GM15510 (cell line): Measurements from ENCODE around the gene C2CD3.

Experiments used
- POLR2A ChIP-seq: IDR thresholded peaks from 3 replicates; pipeline ENCODE4 v1.6.1; 2011; ENCODE audit warnings: borderline replicate concordance; ENCODE audit not compliant: insufficient read length; ENCODE audit errors: extremely low read depth

Gene C2CD3

DNA sequence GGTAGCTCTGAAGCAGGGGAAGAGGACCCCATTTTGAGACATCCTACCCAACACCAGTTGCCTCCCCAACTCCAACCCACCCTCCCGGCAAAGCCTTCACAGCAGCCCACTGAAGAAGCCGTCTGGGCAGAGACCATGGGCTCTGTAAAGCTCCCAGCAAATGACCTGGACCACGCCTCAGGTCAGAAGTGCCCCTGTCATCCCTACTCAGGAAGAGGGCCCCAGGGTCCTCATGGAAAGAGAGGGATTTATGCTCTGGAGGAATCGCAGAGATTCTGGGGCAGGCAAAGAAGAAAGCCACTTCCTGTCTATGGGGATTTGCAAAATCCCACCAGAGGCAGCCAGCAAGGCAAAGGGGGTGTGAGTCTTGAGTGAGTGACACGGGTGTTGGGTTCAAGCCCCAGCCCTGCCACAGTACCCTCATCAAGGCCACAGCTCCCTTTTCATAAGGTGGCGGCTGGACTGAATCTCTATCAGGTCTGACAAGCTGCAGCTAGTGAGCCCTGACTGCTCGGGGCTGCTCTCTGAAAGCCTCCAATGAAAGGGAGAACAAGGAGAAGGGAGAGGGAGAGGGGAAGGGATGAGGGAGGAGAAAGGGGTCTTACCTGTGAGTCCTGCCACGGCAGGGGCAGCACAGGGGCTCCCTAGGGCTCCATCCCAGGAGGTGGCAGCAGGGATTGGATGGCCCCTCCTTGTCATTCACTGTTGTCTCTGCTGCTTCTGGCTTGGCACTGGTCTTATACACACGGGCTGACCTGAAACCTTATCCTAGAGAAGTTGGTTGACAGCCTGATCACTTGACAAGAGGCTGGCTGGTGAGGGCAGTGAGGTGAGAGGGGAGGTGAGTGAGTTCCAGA lies 162.2 kb downstream of the C2CD3 start, which contains the start of gene UCP3:
TSS of gene UCP3 (minus strand) at position 713 of the 857 bp plus-strand sequence. CDS start 2,043 bp downstream, outside the sequence.
- TF ChIP-seq POLR2A, result no peak

DNA sequence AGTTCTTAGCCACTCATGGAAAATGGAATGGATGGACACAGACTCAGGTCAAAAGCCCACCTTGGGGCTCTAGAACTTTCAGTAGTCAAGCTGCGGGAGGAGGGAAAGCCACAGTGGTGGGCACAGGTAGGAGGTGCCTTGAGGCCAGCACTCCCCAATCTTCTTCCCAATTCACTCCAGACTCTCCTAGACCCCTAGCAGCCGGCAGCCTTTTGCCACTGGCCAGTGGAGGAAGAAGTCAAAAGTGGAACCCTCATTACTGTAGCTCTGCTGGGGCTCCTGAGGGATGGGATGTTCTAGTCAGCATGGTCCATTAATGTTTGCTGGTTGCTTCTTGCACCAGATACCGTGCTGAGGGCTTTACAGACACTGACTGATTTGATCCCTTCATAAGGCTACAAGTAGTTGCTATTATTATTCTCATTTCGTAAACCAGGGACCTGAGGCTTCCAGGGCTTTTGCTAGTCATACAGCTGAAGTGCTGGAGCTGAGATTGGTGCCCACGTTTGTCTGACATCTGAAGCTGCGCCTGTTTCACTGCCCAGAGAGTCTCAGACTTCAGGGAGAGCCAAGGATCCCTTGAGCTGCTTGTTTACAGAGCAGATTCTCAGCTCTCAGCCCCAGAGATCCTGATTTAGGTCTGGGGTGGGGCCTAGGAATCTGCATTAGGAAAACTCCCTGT lies 163.0 kb downstream of the C2CD3 start:
- TF ChIP-seq POLR2A, result no peak

DNA sequence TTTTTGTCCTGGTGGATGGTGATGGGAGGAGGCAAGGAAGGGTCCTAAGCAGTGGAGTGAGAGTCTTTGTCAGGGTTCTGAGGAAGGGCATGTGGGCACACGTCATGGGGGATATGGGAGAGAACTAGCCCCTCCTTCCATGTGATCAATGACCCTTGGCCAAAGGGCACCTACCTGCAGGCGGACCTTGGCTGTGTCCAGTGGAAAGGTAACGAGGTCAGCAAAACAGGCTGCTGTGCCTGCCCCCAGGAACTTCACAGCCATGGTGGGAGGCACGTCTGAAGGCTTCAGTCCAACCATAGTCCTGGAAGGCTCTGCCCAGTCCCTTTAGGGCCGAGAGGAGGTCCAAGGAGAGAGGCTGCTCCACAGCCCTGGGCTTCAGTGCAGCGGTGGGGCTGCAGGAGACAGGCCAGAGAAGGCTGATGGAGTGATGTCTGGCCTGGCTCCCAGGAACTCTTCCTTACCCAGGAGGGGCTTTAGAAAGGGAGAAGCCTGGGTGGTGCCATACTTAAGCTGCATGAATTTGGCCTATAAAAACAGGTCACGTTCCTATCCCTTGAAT lies 164.0 kb downstream of the C2CD3 start:
- TF ChIP-seq POLR2A, result no peak

DNA sequence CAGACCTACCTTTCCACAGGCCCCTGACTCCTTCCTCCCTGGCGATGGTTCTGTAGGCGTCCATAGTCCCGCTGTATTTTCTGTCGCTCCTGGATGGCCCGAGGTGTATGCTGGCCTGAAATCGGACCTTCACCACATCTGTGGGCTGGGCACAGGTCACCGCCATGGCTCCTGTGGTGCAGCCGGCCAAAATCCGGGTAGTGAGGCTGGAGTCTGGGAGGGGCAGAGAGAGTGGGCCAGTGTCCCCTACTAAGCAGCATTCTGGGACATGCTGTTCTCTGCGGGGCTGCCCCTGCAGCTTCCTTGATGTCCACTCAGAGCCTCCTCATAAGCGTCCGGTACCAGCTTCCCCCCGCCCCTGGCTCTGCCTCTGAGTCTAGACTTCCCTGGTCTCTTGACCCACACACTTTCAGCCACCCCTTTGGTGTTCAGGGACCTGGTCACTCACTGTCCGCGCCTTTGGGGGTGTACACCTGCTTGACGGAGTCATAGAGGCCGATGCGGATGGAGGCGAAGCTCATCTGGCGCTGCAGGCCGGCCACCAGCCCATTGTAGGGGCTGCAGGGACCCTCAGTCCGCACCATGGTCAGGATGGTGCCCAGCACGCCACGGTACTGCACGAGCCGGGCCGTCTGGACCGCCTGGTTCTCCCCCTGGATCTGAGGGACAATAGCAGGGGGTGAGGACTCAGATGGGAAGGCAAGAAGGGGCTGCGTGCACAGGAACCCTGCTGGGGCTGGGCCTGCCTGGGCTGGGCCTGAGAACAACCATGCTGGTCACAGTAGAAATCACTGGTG lies 164.9 kb downstream of the C2CD3 start:
- TF ChIP-seq POLR2A, result no peak

DNA sequence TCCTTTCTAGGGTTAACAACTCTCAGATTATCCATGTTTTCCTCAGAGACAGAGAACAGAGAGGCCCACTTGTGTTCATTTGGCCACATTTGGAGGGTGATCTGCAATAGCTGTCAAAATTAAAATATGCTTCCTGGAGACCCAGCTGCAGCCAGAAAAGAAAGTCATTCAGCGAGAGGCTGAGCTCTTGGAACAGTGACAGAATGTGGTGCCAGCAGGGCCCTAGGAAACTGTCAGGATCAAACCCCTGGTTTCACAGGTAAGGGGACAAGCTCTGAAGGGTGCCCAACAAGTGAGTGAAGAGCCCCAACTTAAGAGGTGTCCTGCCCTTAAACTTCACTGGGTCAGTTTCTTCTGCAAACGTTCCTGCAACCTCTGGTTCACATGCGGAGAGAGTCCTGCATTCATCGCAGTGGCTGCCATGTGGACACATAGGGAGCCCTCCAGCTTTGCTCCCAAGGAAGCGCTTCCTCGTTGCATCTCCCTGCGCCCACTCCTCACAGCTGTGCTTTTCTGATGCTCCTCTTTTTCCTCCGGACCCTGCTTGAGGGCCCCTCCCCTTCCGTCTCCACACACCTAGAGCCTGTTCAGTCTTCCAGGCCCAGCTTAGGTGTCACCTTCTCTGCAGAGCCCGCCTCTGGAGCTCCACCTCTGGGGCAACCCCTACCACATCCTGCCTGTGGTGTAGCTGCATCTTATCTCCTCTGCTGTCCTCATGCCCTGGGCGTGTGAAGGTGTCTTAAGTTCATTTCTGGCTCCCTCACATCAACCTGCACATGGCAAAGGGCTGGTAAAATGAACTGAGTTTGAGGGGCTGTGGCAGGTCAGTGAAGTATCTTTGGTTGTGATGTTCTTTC lies 165.8 kb downstream of the C2CD3 start:
- TF ChIP-seq POLR2A, result no peak

DNA sequence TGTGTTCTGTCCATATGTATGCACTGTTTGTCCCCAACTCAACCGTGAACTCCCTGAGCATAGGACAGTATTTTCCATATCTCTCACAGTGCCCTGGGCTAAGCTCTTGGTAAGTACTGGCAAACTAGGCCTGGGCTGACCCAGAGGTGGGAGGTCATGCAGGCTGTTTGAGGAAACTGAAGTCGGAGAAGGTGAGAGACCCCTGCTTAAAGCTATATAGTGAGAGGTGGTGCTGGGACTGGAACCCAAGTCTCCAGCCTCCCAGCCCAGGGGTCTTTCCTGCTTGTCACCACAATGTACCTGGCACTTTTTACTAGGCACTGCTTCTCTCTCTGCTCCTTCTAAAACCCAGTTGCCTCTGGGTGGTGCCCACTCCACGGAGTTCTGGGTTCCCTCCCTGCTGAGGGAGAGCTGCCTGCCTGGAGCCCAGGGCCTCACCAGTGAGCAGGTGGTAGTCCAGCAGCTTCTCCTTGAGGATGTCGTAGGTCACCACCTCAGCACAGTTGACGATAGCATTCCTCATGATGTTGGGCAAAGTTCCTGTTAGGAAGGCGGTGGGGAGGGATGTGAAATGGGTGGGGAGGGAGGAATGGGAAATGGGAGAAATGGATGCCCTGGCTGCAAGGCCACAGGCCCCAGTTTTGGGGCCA lies 166.6 kb downstream of the C2CD3 start:
- no peak for TF ChIP-seq POLR2A

DNA sequence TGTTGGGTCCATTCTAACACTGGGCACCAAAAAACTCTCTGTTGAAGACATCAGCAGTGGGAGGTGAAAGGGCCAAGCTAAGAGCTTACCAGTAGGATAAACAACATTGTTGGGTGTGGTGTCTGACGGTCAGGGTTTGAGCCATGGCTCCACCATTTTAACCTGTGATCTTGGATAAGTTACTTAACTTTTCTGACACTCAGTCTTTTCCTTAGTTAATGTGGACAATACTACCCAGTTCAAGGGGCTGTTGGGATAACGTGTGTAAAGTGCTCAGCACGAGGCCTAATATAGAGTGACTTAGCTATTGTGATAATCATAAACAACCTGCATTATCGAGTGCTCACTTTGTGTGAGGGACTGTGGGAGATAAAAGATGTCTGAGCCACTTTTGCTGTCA lies 168.0 kb downstream of the C2CD3 start:
- no peak for TF ChIP-seq POLR2A

DNA sequence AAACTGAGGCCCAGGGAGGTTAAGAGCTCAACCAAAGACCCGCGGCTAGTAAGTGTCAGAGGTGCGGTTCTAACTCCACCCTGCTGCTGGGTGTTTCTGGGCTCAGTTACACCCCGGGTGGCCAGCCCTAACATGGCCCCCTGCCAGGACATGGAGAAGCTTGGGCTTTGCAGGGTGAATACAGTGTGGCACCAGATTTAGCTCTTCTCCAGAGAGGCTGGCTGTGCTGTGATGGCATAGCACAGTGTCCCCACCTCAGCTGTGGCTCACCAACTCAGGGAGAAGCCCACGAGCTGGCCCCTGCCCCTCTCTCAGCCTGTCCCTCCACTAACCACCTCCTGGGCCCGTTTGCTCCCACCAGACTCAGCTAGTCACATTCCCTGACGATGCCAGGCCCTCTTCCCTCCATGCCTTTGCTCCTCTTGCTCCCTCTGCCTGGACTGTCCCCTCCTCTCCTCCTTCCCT lies 168.9 kb downstream of the C2CD3 start:
- no peak for TF ChIP-seq POLR2A

DNA sequence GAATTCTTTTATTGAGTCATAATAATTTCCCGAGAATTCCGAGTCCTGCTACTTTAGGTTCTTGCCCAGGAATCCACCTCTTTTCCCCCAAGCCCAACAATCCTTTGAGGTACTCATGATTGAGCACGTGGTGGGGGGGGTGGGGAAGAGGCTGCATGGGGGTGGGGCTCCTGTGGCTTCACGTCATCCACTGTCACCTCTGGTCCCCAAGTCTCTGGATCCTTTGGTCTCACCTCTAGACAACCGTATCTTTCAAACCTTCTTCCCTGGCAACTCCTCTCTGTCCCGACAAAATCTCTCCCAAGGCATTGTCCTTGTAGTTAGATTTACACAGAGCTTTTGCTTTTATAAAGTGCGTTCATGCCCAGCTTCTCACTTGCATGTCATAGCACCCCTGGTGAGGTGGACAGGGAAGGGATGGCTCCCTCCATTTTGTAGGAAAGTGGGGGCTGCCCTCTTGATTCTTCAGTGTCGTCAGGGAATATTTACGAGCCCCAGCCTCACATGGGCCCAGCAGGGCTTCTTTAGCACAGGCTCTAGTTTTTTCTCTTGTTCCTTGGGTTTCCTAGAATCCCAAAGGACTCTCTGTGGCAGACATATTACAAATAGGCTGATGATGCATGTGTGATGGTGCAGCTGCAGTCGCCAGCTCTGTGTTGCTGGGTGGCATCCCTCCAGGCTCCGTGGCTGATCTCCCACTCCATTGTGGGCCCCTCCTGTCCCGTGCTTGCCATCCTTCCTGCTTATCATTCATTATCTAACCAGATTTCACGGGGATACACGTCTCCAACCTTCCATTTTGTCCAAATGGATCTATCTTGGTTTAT lies 170.3 kb downstream of the C2CD3 start:
- no peak for TF ChIP-seq POLR2A

DNA sequence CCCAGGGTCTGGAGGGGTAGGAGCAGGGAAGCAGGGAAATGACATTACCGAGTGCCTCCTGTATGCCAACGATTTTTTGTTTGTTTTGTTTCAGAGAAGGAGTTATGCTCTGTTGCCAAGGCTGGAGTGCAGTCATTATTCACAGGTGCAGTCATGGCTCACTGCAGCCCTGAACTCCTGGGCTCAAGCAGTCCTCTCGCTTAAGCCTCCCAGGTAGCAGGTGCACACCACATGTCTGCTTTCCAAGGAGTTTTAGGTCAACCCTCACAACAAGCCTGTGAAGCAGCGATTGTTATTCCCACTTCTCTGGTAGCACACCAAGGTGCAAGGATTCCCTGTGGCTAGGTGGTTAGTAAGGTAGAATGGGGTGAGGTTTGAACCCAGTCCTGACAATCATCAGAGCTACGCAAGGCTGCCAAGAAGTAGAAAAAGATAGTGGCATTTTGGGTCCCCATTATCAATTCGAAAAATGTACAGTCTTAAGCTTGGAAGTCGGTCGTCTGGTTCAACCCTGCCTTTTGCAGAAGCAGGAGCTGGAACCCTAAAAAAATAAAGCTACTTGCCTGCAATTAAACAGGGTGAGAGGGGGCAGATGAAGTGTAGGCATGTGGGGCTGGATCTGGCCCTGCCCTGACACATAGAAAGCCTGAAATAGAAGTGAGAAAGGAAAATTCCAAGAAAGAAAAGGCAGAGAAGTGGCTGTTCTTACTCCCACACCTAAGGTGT lies 171.1 kb downstream of the C2CD3 start:
- TF ChIP-seq POLR2A, result no peak

DNA sequence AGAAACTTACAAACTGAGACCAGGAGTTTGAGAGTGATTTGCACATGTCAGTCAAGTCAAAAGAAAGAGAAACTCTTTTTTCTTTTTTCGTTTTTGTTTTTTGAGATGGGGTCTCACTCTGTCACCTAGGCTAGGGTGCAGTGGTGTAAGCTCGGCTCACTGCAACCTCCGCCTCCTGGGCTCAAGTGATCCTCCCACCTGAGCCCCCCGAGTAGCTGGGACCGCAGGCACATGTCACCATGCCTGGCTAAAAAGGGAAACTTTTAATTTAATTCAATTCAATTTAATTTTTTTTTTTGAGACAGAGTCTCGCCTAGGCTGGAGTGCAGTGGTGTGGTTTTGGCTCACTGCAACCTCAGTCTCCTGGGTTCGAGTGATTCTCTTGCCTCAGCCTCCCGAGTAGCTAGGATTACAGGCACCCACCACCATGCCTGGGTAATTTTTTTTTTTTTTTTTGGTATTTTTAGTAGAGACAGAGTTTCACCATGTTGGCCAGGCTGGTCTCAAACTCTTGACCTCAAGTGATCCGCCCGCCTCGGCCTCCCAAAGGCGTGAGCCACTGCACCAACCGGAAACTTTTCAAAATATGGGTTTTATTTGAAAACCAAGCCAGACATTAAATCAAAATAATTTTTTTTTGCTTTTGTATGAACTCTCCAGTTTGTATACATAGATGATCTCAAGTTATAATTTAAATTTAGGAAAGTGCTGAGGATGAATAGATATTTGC lies 171.8 kb downstream of the C2CD3 start:
- TF ChIP-seq POLR2A, result no peak
